Forelimb muscle (tissue), 1 donor: ENCODE results near the gene TEDC1. TPM values are rescaled to one million over a fixed set of nuclear protein-coding genes. Genes with fewer than 3 reads are reported as not detected.

Experiments
- DNase-seq: peaks from one replicate; pipeline ENCODE4 v3.0.0-alpha.2; 2013; ENCODE audit warnings: low read depth
- polyA plus RNA-seq: library from polyadenylated mRNA; unstranded; fragments of 120-200 nt; gene quantifications from one replicate; pipeline ENCODE4 v1.2.1, GENCODE V29; 2013; ENCODE audit not compliant: insufficient read length

Gene TEDC1
- polyA plus RNA-seq, 1 donor: 4.5 TPM

DNA sequence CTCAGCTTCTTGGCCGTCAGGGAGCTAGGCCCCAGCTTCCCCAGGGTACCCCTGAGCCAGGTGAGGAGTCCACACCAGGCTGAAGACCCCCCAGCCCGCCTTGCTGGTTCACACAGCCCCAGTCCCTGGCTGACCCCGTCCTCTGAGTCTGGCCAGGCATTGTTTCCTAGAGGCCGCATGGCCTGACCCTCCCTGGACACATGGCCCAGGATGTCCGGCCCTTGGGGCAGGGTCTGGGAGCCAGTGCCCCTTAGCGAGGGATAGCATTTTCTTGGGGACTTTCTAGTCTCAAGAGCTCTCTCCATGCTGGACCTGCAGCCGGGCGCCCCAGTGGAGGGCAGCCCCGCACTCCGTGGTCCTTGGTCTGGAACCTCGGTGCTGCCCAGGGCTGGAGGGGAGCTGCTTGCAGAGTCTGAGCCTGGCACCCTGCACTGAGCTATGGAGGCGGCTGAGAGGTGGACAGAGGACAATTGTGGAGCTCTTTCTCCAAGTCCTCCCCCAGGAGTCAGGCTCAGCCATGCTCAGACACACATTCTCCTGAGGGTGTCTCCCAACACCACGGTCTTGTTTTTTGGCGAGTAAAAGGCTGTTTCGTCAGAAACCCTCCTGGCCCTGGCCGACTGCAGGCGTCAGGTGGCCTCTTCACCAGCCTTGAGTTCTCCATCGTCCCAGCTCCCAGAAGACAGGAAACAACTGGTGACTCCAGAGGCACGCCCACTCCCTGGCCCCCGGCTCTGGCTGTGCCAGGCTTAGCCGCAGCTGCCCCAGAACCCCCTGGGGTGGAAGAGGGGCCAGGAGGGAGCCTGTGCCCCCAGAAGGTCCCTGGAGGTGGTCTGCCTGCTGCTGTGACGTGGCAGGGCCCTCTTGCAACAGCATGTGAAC is 34.1 kb upstream of the TEDC1 start:
- no peak for DNase-seq

DNA sequence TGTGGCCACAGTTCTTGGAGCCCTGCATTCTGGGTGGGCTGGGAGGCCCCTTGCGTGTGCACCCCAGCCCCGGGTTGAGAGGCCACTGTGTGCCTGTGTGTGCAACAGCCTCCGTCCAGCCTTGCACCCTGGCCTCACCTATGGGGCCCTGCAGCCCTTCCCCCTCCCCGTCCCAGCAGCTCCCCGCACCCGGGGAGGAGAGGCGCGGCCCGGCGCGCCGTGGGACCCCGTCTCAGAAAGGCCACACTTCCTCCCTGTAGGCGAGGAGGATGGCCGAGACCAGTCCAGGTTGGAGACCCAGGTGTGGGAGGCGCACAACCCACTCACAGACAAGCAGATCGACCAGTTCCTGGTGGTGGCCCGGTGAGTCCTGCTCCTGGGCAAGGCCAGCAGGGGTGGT is 33.0 kb upstream of the TEDC1 start:
- DNase-seq: no peak

- DNase-seq: no peak
These were observed 32.5 kb upstream of the TEDC1 start for GRCh38 chr14:105458571-105458970.

DNA sequence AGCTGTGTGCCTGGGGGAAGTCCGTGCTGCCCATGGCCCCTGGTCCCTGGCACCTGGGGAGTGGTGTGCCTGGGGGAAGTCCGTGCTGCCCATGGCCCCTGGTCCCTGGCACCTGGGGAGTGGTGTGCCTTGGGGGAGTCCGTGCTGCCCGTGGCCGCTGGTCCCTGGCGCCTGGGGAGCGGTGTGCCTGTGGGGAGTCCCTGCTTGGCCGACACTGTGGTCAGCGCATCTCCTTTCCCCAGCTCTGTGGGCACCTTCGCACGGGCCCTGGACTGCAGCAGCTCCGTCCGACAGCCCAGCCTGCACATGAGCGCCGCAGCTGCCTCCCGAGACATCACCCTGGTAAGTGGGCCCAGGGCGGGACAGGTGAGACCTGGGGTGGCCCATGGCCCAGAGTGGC is 30.9 kb upstream of the TEDC1 start:
- DNase-seq: no peak

DNA sequence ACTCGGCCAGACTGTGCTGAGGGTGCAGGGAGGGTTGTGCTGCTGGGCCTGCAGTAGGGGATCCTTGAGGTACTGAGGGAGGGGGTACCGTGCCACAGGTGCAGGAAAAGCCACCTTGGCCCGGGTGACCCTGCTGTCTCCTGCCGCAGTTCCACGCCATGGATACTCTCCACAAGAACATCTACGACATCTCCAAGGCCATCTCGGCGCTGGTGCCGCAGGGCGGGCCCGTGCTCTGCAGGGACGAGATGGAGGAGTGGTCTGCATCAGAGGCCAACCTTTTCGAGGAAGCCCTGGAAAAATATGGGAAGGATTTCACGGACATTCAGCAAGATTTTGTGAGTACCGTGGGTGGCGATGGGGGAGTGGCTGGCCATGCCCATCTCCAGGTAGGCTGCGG is 30.4 kb upstream of the TEDC1 start:
- DNase-seq: no peak

DNA sequence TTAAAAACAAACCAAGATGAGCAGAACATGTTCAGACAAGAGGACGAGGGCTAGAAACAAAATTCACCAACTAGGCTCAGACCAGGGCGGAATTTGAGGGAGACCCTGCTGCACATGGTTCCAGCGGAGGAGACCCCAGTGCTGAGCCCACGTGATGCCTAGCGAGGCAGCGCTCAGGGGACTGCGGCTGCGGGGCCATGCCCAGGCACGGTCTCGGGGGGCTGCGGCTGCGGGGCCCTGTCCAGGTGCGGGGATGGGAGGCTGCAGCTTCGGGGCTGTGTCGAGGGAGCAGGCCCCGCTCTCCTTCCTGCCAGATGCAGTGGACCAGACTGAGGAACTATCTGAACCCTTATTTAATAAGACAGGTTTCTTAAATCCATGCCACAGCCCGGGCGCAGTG is 29.1 kb upstream of the TEDC1 start:
- no peak for DNase-seq

DNA sequence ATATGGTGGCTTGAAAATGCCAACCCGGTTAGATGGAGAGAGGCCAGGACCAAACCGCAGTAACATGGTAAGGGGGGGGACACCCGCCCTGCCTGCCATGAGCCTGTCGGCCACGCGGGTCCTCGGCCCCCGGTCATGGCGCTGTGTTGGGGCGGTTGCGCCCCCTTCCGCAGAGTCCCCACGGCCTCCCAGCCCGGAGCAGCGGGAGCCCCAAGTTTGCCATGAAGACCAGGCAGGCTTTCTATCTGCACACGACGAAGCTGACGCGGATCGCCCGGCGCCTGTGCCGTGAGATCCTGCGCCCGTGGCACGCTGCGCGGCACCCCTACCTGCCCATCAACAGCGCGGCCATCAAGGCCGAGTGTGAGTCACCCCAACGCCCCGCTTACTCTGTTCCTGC is 26.5 kb upstream of the TEDC1 start:
- DNase-seq: no peak

GRCh38 chr14:105465209-105466031 is 25.6 kb upstream of the TEDC1 start:
- DNase-seq: no peak

DNA sequence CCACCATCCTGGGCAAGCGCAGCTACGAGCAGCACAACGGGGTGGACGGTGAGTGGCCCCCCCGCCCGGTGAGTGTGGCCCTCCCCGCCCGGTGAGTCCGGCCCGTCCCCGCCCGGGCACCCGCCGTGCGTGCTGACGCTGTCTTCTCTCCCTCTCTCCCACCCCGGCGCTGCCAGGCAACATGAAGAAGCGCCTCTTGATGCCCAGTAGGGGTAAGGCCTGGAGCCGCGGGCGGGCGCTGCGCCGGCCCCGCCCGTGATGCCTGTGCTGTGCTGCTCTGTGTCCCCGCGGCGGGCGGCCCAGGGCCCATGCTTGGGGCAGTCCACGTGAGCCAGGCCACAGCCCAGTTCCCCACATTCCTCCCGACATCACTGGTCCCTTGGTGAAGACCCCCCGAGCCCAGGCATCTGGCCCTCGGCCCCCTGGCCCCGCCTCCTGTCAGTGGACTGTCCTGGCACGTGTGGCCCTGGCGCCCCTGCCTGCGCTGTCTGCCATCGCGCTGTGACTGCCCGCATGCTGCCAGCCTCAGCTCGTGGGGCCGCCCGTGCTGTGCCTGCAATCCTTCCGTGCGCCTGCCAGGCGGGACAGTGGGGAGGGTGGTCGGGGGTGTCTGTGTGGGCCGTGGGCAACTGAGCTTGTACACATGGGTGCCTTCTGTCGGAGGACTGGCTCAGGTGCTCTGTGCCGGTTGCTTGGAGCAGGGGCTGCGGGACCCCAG is 24.4 kb upstream of the TEDC1 start:
- no peak for DNase-seq

- DNase-seq: no peak
These were observed 23.7 kb upstream of the TEDC1 start for GRCh38 chr14:105467249-105467941.

DNA sequence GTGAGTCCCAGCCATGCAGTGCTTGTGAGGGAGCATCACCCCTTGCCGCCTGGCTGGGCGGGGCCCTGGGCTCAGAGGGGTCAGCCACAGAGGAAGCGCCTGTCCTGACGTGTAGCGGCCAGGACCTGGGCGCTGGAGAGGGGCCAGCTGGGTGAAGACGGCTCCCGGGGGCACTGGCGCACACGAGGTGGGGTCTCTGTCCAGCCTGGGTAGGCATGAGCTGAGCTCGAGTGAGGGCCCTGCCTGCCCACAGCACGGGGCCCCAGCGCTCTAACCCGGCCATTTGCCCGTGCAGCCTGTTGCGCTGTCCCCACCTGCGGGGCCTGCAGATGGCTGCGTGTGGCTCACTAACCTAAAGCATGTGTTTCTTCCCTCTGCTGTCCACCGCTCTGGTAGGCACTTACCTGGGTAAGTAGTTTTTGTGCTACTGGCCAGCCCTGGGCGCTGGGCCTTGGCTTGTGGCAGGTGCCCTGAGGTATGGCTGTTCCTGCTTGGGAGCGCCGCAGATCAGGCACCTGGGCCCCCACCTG is 23.0 kb upstream of the TEDC1 start:
- no peak for DNase-seq

GRCh38 chr14:105468621-105469241 is 22.3 kb upstream of the TEDC1 start:
- DNase-seq: no peak

GRCh38 chr14:105469456-105470349 is 21.3 kb upstream of the TEDC1 start:
- DNase-seq: no peak

DNA sequence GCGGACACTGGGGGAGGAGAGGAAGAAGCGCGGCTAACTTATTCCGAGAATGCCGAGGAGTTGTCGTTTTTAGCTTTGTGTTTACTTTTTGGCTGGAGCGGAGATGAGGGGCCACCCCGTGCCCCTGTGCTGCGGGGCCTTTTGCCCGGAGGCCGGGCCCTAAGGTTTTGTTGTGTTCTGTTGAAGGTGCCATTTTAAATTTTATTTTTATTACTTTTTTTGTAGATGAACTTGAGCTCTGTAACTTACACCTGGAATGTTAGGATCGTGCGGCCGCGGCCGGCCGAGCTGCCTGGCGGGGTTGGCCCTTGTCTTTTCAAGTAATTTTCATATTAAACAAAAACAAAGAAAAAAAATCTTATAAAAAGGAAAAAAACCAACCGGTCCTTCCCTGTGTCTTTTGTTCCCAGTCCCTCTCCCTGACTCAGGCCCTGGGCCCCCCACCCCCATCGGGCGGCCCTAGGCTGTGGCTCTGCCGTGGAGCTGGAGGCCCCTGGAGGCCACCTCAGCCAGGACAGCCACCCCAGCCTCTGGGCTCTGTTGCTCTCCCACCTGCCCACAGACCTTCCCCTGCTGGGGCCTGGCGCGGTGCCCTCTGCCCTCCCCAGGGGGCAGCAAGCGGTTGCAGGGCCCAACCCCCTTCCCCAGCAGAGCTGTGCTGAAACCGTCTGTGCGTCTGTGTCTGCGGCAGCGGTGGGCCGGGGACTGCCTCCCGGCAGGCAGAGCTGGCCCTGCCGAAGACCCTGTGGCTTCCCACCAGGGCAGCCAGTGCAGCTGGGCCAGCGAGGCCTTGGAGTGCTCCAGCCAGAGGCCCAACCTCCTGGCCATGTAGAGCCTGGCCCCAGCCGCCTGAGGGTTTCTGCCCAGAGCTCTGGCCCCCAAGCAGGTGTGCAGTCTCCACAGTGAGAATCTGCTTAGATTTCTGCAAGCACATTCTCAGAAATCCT is 20.4 kb upstream of the TEDC1 start:
- DNase-seq: no peak

- DNase-seq: no peak
These were observed 19.7 kb upstream of the TEDC1 start for GRCh38 chr14:105471297-105471821.

- DNase-seq: no peak
These were observed 19.1 kb upstream of the TEDC1 start for GRCh38 chr14:105471823-105472485.

DNA sequence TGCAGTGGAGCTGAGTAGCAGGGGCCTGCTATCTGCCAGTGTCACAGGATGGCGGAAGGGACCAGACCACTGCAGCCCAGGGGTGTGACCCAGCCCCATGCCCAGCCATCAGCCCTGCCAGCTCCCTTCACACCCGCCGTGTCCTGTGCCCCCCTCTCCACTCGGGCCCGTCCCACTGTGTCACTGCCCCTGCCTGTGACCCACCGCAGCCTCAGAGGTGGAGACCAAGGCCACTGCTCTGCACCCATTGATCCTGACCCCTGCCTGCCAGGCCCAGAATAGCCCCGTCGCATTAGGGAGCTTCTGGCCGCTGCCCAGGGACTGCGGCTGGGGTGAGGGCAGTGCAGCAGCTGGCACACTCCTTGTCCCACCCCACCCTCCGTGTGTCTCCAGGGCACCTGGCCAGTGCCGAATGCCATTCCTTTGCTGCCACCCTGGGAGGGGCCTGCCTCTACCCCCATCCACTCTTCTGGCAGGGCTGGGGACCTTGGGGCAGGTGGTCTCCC is 18.5 kb upstream of the TEDC1 start:
- no peak for DNase-seq
